GM19043 (cell line): ENCODE data around the gene CTDSPL.
"Not testable (repeated sequence)": the region's sequence is repeated elsewhere in the genome, so short reads cannot be mapped to it uniquely, and the experiment has no call there.

Experiments
- ATAC-seq: cut with Tn5 transposase; IDR thresholded peaks from one replicate; pipeline ENCODE4 v1.9.1; 2021; ENCODE audit warnings: low read depth; ENCODE audit not compliant: unreplicated experiment

The CTDSPL gene

DNA sequence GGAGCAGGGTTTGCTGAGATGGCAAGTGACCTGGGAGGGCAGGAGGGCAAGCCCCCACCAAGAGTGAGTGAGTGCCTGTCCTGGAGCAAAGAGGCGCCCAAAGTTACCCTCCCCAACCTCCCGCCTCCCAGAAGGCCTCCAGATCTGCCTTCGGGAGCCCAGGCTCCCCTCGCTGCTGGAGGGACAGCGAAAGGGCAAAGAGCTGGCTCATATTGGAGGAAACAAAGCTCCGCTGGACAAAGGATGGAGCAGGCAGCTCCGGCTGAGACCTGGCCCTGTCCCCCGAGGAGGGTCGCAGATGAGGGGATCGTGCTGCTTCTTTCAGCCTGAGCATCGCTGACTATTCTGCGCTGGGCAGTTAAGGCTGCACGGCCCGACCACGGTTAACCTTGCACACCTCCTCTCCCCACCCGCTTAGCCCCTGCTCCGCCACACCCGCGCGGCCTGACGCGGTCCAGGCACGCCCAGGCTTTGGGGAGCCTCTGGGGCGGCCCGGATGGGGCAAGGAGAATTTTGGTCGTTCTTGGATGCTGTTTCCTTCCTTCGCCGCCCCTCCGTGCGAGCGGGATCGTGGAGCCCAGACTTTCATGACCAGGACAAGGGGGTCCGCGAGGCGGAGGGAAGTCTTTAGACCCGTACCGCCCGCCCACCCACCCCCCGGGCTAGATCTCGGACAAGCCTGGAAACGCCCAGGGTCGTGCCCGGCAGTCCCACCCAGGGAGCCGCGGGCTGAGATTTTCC is 167.1 kb downstream of the CTDSPL start:
- no peak for ATAC-seq

- no peak for ATAC-seq
These were observed 167.9 kb downstream of the CTDSPL start, which contains the start of gene PLCD1 for GRCh38 chr3:38029400-38030125. Gene PLCD1, minus strand, starts transcription at chr3:38029642. Its CDS starts 103 bp downstream, at chr3:38029539.

DNA sequence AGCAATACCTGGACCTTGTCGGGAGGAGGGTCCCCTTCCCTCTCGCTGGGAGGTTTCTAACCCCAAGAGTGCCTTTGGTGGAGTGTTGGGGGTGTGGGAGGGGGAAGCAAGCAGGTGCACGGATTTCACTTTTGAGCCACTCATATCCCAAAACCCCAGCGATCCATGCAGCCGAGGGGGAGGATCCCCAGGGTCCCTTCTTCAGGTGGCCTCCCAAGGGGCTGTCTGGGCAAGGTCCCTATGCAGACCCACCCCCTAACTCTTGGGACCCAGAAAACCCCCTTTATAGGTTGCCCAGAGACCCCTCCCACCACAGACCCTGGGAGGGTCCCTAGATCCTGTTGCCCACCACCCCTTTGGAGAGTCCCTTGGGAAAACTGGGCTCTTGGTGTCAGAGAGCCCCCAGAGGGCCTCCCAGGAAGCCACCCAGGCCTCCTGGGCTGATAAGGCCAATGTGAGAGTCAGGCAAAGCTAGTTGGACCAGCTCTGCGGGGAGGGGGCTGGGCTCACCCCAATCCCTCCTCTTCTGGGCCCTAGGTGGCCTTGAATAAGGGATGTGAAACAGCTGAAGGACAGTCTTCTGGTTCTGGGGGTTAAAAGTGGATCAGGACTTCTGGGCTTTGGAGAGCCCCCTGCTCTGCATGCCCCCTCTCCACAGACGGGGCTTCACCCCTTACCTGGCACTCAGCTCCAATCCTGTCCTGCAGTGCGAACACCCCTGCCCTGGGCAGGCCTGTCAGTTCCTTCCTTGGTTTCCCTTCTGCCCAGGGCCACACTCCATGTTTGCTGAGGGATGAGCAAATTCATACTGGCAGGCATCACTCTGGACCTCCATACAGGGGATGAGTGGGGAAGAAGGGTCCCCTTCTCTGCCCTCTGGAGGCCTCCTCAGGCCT is 168.7 kb downstream of the CTDSPL start:
- ATAC-seq, result no peak

GRCh38 chr3:38031022-38031994 is 169.6 kb downstream of the CTDSPL start:
- no peak for ATAC-seq

DNA sequence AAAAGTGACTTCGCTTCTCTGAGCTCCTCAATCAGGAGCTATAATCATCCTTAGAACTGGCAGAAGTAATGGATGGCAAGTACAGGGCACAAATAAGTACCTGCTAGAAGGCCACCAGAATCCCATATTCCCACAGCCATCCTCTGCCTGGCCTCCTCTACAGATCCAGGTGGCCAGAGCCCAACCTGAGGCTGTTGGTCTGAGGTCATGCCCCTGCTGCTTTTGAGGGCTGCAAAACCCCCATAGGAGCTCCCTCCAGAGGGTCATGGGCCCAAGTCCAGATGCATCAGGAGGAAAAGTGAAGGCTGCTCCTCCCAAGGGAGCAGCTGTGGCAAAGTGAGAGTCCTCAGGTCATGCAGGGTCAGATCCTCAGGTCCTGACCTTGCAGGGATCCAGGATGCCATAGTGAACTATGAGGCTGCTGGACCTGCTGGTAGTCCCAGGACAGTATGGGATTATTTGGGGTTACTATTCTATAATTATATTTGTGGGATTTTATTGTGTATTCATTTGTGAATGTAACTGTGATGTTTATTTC is 170.7 kb downstream of the CTDSPL start:
- ATAC-seq, result no peak

- not testable (repeated sequence) for ATAC-seq
These were observed 171.9 kb downstream of the CTDSPL start for GRCh38 chr3:38033586-38033985.
